ENCODE results near the gene ZNF683.

- no peak for TF ChIP-seq CTCF (conservative IDR thresholded peaks at IDR 0.05 in 1 of 2, IDR thresholded peaks at IDR 0.05 in 1 of 2; ENCODE audit: low read depth in 1 of 2, low read length in 2 of 2)
- no peak for TF ChIP-seq EZH2 (IDR thresholded peaks at IDR 0.05; ENCODE audit: low read length, missing control alignments)
These were observed 40.5 kb upstream of the ZNF683 start for GRCh38 chr1:26413031-26413430.

Data from fibroblast of lung (primary cell).